ENCODE data around the gene CHST11. TPM values are rescaled to one million over a fixed set of nuclear protein-coding genes. Genes with fewer than 3 reads are reported as not detected.

CHST11 gene
- total RNA-seq, 3 donors from 2014 or later, result 12.5 to 16.4 (median 15.5) TPM

DNA sequence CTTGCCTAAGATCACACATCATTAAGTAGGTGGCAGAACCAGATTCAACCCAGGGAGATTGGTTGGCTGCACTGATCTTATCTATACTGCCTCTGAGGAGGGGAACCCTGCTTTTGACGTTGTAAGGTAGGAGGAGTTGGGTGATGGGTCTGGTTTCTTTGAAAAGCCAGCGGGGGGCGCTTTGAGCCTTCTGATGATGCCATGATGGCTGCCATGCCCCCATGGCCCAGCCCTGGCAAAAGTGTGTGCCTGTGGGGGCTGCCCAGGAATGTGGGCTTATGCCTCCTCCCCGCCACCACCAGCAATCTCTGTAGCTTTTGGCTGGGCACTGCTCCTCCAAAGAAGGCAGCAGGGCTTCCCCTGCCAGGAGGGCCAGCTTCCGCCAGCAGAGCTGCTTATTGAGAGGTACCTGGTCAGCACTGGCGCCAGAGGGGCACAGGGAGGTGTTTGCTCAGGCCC, 277.0 kb downstream of the CHST11 start:
- intact Hi-C loops (cut with DNase I; ENCODE audit: low total_unique reads), result no loop called here
- no peak for DNase-seq (ENCODE audit: low spot score in 2 of 2)
- H3K36me3 ChIP-seq, result no peaks in the 10 kb centered on the region
- no peak overlapping the region for H3K4me3 ChIP-seq
- no peaks in the 10 kb centered on the region for H3K27me3 ChIP-seq
- H3K9me3 ChIP-seq, result no peaks in the 10 kb centered on the region
- no peaks in the 10 kb centered on the region for H3K4me1 ChIP-seq
- H3K27ac ChIP-seq, result no peak overlapping the region
- TF ChIP-seq, protein P1, sequence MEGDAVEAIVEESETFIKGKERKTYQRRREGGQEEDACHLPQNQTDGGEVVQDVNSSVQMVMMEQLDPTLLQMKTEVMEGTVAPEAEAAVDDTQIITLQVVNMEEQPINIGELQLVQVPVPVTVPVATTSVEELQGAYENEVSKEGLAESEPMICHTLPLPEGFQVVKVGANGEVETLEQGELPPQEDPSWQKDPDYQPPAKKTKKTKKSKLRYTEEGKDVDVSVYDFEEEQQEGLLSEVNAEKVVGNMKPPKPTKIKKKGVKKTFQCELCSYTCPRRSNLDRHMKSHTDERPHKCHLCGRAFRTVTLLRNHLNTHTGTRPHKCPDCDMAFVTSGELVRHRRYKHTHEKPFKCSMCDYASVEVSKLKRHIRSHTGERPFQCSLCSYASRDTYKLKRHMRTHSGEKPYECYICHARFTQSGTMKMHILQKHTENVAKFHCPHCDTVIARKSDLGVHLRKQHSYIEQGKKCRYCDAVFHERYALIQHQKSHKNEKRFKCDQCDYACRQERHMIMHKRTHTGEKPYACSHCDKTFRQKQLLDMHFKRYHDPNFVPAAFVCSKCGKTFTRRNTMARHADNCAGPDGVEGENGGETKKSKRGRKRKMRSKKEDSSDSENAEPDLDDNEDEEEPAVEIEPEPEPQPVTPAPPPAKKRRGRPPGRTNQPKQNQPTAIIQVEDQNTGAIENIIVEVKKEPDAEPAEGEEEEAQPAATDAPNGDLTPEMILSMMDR (IDR thresholded peaks at IDR 0.05), result no peak
- TF ChIP-seq POLR2A (IDR thresholded peaks at IDR 0.05) (no peak), POLR2AphosphoS5 (IDR thresholded peaks at IDR 0.05) (no peak)

DNA sequence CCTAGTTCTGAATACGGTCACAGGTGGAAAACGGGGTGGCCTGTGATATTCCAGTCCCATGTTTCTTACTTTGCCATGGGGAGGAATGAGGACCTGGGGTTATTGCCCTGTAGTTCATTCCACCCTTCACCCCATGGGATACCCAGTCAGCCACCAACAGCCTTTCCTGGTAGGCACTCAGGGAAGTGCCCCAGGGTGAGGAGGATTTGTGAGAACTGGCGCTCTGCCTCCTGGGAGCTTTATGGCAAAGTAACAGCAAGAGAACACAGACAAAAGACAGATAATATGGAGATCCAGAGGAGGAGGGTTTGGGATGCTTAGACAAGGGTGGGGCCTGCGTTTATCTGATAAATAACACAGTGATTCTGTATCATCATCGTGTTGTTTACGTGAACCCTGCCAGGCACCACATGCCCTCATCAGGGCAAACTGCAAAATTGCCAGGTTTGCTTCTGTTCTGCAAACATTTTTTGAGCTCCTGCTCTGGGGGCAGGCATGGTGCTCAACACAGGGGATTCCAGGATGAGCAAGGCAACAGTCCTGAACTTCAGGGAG, 277.9 kb downstream of the CHST11 start:
- TF ChIP-seq POLR2A (IDR thresholded peaks at IDR 0.05), result no peak
- TF ChIP-seq POLR2AphosphoS5 (IDR thresholded peaks at IDR 0.05), result no peak
- TF ChIP-seq, protein P1 (IDR thresholded peaks at IDR 0.05), result no peak
- H3K27ac ChIP-seq, result no peak overlapping the region
- no peaks in the 10 kb centered on the region for H3K9me3 ChIP-seq
- intact Hi-C loops (cut with DNase I; ENCODE audit: low total_unique reads), result no loop called here
- no peak for DNase-seq (ENCODE audit: low spot score in 2 of 2)
- no peaks in the 10 kb centered on the region for H3K36me3 ChIP-seq
- H3K27me3 ChIP-seq, result no peaks in the 10 kb centered on the region
- no peak overlapping the region for H3K4me3 ChIP-seq
- H3K4me1 ChIP-seq, result no peaks in the 10 kb centered on the region

DNA sequence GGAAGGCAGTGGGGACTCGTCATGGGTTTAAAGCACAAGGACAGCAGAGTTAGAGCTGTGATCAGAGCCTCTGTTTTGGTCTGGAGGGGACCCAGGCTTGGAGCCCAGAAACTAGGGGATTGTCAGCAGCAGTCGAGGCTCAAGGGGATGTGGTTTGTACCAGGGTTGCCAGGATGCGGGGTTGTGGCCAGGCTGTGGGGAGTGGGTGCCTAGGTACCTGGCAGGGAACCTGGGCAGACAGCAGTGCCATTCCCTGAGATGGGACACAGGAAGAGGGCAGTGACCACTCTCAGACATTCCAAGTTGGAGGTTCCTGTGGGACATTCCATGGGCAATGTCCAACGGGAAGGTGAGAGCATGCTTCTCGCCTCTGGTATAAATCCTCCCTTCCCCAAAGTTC, 279.1 kb downstream of the CHST11 start:
- no peaks in the 10 kb centered on the region for H3K9me3 ChIP-seq
- no peak for TF ChIP-seq POLR2AphosphoS5 (IDR thresholded peaks at IDR 0.05)
- TF ChIP-seq POLR2A (IDR thresholded peaks at IDR 0.05), result no peak
- TF ChIP-seq, protein P1 (IDR thresholded peaks at IDR 0.05), result no peak
- H3K27ac ChIP-seq, result no peak overlapping the region
- no peaks in the 10 kb centered on the region for H3K36me3 ChIP-seq
- H3K27me3 ChIP-seq, result no peaks in the 10 kb centered on the region
- intact Hi-C loops (cut with DNase I; ENCODE audit: low total_unique reads), result no loop called here
- no peak for DNase-seq (ENCODE audit: low spot score in 2 of 2)
- H3K4me1 ChIP-seq, result no peaks in the 10 kb centered on the region
- no peak overlapping the region for H3K4me3 ChIP-seq

- intact Hi-C loops (cut with DNase I; ENCODE audit: low total_unique reads), result no loop called here
- Histone ChIP-seq H3K4me1 (no peaks in the 10 kb centered on the region), H3K27me3 (no peaks in the 10 kb centered on the region), H3K4me3 (no peak overlapping the region), H3K36me3 (no peaks in the 10 kb centered on the region), H3K9me3 (no peaks in the 10 kb centered on the region), H3K27ac (no peak overlapping the region)
- no peak for DNase-seq (ENCODE audit: low spot score in 2 of 2)
- TF ChIP-seq, protein P1 (IDR thresholded peaks at IDR 0.05), result no peak
- no peak for TF ChIP-seq POLR2A (IDR thresholded peaks at IDR 0.05)
These were observed 279.6 kb downstream of the CHST11 start for GRCh38 chr12:104736307-104736706.

DNA sequence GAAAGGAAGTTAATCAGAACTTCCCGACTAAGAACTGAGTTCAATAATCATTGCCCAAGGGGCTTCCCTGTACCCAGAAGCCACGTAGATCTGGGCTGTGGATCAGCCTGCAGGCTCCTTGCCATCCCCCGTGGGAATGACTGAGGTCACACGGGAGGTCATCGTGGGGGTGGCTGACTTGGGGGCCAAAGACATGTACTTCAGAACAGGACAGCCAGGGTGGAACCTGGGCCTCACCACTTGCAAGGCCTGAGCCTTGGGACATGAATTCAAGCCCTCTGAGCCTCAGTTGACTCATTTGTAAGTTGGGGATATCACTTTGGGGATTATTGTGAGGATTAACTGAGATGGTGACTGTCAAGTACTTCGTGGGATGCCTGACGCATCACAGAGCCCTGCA, 280.4 kb downstream of the CHST11 start:
- no peaks in the 10 kb centered on the region for H3K27me3 ChIP-seq
- no peaks in the 10 kb centered on the region for H3K36me3 ChIP-seq
- H3K4me3 ChIP-seq, result no peak overlapping the region
- no peaks in the 10 kb centered on the region for H3K4me1 ChIP-seq
- intact Hi-C loops (cut with DNase I; ENCODE audit: low total_unique reads), result no loop called here
- H3K9me3 ChIP-seq, result no peaks in the 10 kb centered on the region
- H3K27ac ChIP-seq, result no peak overlapping the region
- TF ChIP-seq POLR2A (IDR thresholded peaks at IDR 0.05), result no peak
- TF ChIP-seq POLR2AphosphoS5 (IDR thresholded peaks at IDR 0.05), result no peak
- TF ChIP-seq, protein P1 (IDR thresholded peaks at IDR 0.05), result no peak
- no peak for DNase-seq (ENCODE audit: low spot score in 2 of 2)

Measured in breast epithelium (tissue), 4 donors.